AG10803 (cell line): ENCODE data around the gene KIF2C.

Experiments
- DNase-seq: peaks from one replicate; pipeline ENCODE4 v3.0.0; 2010; ENCODE audit warnings: low read depth
- H3K4me3 ChIP-seq: 2 replicates; pipeline ENCODE4 v1.5.1; 2011; ENCODE audit warnings: mild to moderate bottlenecking, low read length, control low read depth
- CTCF ChIP-seq: conservative IDR thresholded peaks from 2 replicates; pipeline ENCODE4 v1.5.1; 2011; ENCODE audit warnings: mild to moderate bottlenecking, low read length, control low read depth, inconsistent platforms

The KIF2C gene

GRCh38 chr1:44780583-44781121 is 41.0 kb downstream of the KIF2C start:
- no peak for DNase-seq

GRCh38 chr1:44783697-44784093 is 44.1 kb downstream of the KIF2C start:
- DNase-seq = no peak
- TF ChIP-seq CTCF = no peak
- peak overlapping the region; percentile 46 for H3K4me3 ChIP-seq

More at GRCh38 chr1:44780583-44781121, 41.0 kb downstream of the KIF2C start:
- no peak for TF ChIP-seq CTCF
- H3K4me3 ChIP-seq = no peak overlapping the region

GRCh38 chr1:44784094-44785028 is 44.7 kb downstream of the KIF2C start:
- peak; percentile 2; the same call in 1 of the 2 replicates for TF ChIP-seq CTCF
- peak overlapping the region; percentile 46 for H3K4me3 ChIP-seq
- DNase-seq = no peak

DNA sequence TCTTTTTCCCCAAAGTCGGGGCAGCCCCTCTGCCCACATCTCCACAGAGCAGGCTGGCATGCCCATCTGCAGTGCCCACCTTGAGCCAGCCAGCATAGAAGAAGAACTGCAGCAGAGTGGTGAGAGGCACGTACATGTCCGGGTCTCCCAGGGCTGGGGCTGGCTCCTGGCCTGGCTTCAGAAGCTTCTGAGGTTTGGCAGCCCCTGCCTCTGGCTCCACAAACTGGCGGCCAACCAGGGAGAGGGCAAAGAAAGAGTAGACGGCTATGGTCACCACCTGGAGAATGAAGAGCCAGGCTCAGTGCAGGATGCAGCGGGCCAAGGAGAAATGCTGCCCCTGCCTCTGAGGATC is 45.4 kb downstream of the KIF2C start:
- no peak overlapping the region for H3K4me3 ChIP-seq
- DNase-seq = no peak
- no peak for TF ChIP-seq CTCF

- TF ChIP-seq CTCF = no peak
- no peak for DNase-seq
- H3K4me3 ChIP-seq = peak overlapping the region; percentile 53
These were observed 46.0 kb downstream of the KIF2C start for GRCh38 chr1:44785501-44786137.

DNA sequence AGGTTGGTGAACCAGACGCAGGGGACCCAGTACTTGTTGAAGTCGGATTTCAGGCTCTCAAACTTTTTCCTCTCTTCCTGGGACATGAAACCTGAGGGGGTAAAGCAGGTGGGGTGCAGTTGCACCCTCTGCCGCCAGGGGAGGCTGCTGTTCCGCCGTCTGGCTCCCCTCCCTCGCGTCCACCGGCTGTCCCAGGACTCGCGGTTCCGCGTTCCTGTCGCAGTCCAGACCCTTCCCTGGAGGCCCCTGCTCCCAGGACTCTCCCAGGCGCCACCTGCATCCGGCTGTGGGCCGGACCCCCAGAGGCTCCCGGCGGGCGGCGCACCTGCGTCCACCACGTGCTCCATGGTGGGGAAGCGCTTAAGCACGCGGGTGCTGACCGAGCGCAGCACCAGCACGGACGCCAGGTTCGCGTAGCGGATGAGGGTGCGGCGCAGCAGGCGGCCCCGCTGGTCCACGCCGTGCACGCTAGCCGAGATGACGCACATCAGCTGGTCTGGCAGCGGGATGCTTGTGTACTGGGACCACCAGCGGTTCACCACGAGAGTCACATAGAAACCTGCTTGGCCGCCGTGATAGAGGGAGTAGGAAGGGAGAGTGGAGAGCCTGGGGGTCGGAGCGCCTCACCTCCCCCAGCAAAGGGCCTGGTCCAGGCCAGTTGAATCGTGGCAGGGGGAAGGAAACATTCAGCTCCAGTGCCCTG is 46.7 kb downstream of the KIF2C start:
- DNase-seq = peak; percentile 31
- TF ChIP-seq CTCF = peak; percentile 95
- H3K4me3 ChIP-seq = peak overlapping the region; percentile 53
